ENCODE results near the gene ZNF609. TPM values are rescaled to one million over a fixed set of nuclear protein-coding genes. Genes with fewer than 3 reads are reported as not detected.

The ZNF609 gene
- total and polyA plus RNA-seq, 2 experiments from 2014 or later, result 12.5 to 23.0 TPM

DNA sequence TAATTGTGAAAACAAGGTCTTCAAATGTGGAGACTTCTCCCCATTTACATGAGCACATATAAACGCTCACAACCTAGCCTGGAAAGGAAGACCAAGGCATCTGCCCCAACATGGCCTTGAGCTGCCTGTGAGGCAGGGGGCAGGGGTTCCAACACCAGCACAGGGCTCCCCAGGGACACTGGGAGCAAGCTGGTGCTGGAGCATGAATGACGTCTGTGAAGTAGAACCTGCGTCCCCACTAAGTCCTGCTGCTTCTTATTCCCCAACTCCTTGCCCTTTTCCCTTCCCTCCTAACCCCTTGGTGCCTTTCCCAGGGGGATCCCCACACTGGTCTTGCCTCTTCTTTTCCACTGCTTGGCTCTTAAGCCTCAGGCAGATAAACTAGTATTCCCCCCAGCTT lies 221.9 kb downstream of the ZNF609 start:
- Histone ChIP-seq H3K36me3 (replicated peaks; ENCODE audit: insufficient read depth, low read depth) (no peaks in the 10 kb centered on the region), H3K9me3 (ENCODE audit: low read depth) (no peaks in the 10 kb centered on the region), H3K27me3 (no peaks in the 10 kb centered on the region), H3K27ac (no peak overlapping the region), H4K20me1 (ENCODE audit: insufficient read depth, poor library complexity, severe bottlenecking) (no peaks in the 10 kb centered on the region), H3K4me2 (no peak overlapping the region), H3K4me1 (ENCODE audit: insufficient read depth) (no peaks in the 10 kb centered on the region), H2AFZ (no peak overlapping the region), H3K4me3 (no peak overlapping the region), H3K79me2 (no peaks in the 10 kb centered on the region), H3K9me2 (replicated peaks; ENCODE audit: insufficient read depth) (no peaks in the 10 kb centered on the region)
- no peak for DNase-seq (ENCODE audit: low spot score)
- 89% methylated on average over 3 of the region's 3 CpGs for WGBS (ENCODE audit: low lambda C conversion rate, missing lambda C conversion rate)
- TF ChIP-seq EZH2phosphoT487 (IDR thresholded peaks at IDR 0.05; ENCODE audit: low read depth, severe bottlenecking, unreplicated experiment) (no peak), EZH2 (IDR thresholded peaks at IDR 0.05; ENCODE audit: borderline replicate concordance) (no peak)
- TF ChIP-seq, protein P1, sequence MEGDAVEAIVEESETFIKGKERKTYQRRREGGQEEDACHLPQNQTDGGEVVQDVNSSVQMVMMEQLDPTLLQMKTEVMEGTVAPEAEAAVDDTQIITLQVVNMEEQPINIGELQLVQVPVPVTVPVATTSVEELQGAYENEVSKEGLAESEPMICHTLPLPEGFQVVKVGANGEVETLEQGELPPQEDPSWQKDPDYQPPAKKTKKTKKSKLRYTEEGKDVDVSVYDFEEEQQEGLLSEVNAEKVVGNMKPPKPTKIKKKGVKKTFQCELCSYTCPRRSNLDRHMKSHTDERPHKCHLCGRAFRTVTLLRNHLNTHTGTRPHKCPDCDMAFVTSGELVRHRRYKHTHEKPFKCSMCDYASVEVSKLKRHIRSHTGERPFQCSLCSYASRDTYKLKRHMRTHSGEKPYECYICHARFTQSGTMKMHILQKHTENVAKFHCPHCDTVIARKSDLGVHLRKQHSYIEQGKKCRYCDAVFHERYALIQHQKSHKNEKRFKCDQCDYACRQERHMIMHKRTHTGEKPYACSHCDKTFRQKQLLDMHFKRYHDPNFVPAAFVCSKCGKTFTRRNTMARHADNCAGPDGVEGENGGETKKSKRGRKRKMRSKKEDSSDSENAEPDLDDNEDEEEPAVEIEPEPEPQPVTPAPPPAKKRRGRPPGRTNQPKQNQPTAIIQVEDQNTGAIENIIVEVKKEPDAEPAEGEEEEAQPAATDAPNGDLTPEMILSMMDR (IDR thresholded peaks at IDR 0.05; ENCODE audit: poor library complexity), result no peak

DNA sequence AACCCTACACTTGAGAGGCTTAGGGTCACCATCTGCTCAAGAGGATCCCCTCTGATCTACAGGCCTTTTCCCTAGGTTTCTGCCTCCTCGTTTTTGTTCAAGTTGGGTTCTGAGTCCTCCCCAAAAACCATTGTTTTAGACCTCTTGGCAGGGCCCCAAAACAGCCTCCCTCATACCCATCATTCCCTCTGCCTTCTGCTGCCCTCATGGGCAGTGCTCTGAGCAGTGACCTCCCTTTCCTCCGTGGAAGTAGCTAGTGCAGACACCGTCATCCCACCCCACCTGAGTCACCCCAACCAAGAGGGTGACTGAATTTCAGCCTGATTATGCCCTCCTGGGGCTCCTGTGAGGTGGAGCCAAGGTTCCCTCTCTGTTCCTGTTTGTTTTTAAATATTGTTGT lies 223.0 kb downstream of the ZNF609 start:
- WGBS (ENCODE audit: low lambda C conversion rate, missing lambda C conversion rate), result 97% methylated on average over 3 of the region's 3 CpGs
- Histone ChIP-seq H3K9me2 (replicated peaks; ENCODE audit: insufficient read depth) (no peaks in the 10 kb centered on the region), H3K27me3 (no peaks in the 10 kb centered on the region), H4K20me1 (ENCODE audit: insufficient read depth, poor library complexity, severe bottlenecking) (peaks cover 5% of the 10 kb centered on the region), H3K4me1 (ENCODE audit: insufficient read depth) (no peaks in the 10 kb centered on the region), H3K27ac (no peak overlapping the region), H3K4me3 (no peak overlapping the region), H3K9me3 (ENCODE audit: low read depth) (no peaks in the 10 kb centered on the region), H3K79me2 (no peaks in the 10 kb centered on the region), H2AFZ (no peak overlapping the region), H3K4me2 (no peak overlapping the region), H3K36me3 (replicated peaks; ENCODE audit: insufficient read depth, low read depth) (no peaks in the 10 kb centered on the region)
- DNase-seq (ENCODE audit: low spot score), result no peak
- TF ChIP-seq, protein P1 (IDR thresholded peaks at IDR 0.05; ENCODE audit: poor library complexity), result no peak
- no peak for TF ChIP-seq EZH2 (IDR thresholded peaks at IDR 0.05; ENCODE audit: borderline replicate concordance)
- no peak for TF ChIP-seq EZH2phosphoT487 (IDR thresholded peaks at IDR 0.05; ENCODE audit: low read depth, severe bottlenecking, unreplicated experiment)

DNA sequence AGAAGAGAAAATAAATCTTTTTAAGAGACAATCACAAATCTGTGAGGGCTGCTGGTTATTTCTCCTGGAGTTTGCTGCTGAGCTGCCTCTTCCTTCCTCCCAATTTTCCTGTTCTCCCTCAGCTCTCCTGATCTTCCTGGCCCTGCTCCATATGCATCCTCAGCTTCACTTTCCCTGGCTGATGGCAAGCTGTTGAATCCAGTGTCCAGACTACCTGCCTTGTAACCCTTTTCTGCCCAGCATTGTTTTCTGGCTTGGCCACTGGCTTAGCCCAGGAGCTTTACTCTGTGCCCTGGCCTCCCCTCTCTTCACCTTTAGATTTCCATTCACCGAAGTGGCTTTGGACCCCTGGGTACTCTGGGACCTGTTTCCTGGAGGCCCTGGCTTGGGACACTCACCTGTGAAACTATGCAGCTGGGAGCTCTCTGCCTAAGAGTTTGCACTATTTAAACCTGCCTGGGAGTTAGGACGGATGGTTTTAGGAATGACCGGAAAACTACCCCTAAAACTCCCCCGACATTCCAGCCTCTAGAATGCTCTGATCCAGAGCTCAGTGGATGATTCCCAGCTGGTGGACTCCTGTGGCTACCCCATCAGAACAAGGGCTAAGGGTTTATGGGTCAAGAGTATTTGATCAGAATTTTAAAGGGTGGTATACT lies 225.0 kb downstream of the ZNF609 start:
- Histone ChIP-seq H2AFZ (no peak overlapping the region), H3K27ac (no peak overlapping the region), H3K9me2 (replicated peaks; ENCODE audit: insufficient read depth) (no peaks in the 10 kb centered on the region), H4K20me1 (ENCODE audit: insufficient read depth, poor library complexity, severe bottlenecking) (peaks cover 5% of the 10 kb centered on the region), H3K4me3 (no peak overlapping the region), H3K9me3 (ENCODE audit: low read depth) (no peaks in the 10 kb centered on the region), H3K4me2 (no peak overlapping the region), H3K79me2 (no peaks in the 10 kb centered on the region), H3K4me1 (ENCODE audit: insufficient read depth) (no peaks in the 10 kb centered on the region), H3K36me3 (replicated peaks; ENCODE audit: insufficient read depth, low read depth) (peaks cover 3% of the 10 kb centered on the region), H3K27me3 (no peaks in the 10 kb centered on the region)
- no peak for DNase-seq (ENCODE audit: low spot score)
- WGBS (ENCODE audit: low lambda C conversion rate, missing lambda C conversion rate), result 85% methylated on average over 4 of the region's 4 CpGs
- TF ChIP-seq, protein P1 (IDR thresholded peaks at IDR 0.05; ENCODE audit: poor library complexity), result no peak
- TF ChIP-seq EZH2 (IDR thresholded peaks at IDR 0.05; ENCODE audit: borderline replicate concordance) (no peak), EZH2phosphoT487 (IDR thresholded peaks at IDR 0.05; ENCODE audit: low read depth, severe bottlenecking, unreplicated experiment) (no peak)
